ENCODE measurements around the gene ERBB4.

DNA sequence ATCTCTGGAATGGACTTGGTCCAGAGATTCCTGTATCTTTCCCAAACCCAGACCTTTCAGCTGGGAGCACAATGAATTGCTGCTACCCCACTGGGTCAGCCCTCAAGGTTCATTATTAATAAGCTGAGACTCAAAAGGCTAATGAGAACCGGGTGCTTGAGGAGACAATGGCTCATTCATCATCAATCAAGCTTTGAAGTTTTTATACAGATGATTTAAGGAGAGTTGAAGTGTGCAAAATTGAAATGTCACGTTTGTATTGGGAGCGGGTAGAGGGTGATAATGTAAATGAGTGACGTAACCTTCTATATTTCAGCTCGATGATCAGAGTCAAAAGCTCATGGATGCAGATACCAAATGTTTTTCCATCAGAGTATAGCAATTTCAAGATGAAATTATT is 744.9 kb downstream of the ERBB4 start:
- TF ChIP-seq, protein P1, sequence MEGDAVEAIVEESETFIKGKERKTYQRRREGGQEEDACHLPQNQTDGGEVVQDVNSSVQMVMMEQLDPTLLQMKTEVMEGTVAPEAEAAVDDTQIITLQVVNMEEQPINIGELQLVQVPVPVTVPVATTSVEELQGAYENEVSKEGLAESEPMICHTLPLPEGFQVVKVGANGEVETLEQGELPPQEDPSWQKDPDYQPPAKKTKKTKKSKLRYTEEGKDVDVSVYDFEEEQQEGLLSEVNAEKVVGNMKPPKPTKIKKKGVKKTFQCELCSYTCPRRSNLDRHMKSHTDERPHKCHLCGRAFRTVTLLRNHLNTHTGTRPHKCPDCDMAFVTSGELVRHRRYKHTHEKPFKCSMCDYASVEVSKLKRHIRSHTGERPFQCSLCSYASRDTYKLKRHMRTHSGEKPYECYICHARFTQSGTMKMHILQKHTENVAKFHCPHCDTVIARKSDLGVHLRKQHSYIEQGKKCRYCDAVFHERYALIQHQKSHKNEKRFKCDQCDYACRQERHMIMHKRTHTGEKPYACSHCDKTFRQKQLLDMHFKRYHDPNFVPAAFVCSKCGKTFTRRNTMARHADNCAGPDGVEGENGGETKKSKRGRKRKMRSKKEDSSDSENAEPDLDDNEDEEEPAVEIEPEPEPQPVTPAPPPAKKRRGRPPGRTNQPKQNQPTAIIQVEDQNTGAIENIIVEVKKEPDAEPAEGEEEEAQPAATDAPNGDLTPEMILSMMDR (IDR thresholded peaks at IDR 0.05): no peak
- TF ChIP-seq POLR2A (IDR thresholded peaks at IDR 0.05): no peak
